HG03565 (cell line): ENCODE data around the gene STARD4.

Source experiments
- ATAC-seq: cut with Tn5 transposase; IDR thresholded peaks from one replicate; pipeline ENCODE4 v1.9.1; 2021; ENCODE audit warnings: mild to moderate bottlenecking, moderate library complexity; ENCODE audit not compliant: unreplicated experiment

Gene STARD4

GRCh38 chr5:111512375-111513130 is at the start of gene STARD4:
Gene STARD4, minus strand, starts transcription at chr5:111512535. Its CDS starts 5,102 bp downstream, at chr5:111507433.
- ATAC-seq, result peak; percentile 83

DNA sequence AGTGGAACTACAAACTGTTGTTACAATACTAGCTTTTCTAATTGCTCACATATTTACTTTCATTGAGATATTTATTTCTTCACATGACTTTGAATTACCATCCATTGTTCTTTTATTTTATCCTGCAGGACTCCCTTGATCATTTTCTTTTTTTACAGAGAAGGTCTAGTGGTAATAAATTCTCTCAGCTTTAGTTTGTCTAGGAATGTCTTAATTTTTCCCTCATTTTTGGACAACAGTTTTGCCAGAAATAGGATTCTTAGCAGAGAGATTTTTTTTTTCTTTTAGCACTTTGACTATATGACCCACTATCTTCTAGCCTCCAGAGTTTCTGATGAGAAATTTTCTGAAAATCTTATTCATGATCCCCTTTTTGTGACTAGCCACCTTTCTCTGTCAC is 47.3 kb upstream of the STARD4 start:
- no peak for ATAC-seq

- ATAC-seq, result no peak
These were observed 45.4 kb upstream of the STARD4 start for GRCh38 chr5:111557686-111558085.

- no peak for ATAC-seq
These were observed 44.8 kb upstream of the STARD4 start for GRCh38 chr5:111557111-111557510.

DNA sequence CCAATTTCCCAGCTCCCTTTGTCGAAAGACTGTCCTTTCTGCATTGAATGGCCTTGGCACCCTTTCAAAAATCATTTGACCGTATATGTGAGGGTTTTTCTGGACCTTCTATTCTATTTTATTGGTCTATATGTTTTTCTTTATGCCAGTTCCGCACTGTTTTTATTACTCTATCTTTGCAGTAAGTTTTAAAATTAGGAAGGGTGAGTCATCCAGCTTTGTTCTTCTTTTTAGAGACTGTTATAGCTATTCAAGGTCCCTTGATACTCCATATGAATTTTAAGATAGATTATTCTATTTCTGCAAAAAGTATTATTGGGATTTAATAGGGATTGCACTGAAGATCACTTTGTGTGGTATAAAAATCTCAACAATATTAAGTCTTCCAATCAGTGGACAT is 44.2 kb upstream of the STARD4 start:
- ATAC-seq, result no peak

DNA sequence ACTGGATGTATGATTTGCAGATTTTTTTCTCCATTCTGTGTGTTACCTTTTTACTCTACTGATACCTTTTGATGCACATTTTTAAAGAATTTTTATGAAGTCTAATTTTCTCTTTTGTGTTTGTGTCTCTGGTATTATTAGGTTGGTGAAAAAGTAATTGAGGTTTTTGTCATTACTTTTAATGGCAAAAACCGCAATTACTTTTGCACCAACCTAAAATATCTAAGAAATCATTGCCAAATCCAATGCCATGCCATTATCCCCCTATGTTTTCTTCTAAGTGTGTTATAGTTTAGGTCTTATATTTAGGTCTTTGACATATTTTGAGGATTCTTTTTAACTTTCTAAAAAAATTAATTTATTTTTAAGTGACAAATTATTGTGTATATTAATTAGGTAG is 43.4 kb upstream of the STARD4 start:
- ATAC-seq, result no peak

DNA sequence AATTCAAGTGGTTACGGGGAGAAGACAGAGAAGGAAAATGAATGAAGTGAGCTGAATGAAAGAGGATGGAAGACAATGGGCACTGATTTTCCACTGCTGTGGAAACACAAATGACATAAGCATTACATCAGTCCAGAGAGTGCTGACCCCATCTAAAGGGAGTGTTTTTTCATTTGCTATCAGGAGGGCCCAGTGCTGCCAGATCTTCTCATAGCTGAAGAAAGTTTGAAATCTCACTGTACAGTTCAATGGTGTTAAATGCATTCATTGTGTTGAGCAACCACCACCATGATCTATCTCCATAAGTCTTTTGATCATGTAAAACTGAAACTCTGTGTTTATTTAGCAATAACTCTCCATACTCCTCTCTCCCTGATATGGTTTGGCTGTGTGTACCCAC is 41.5 kb upstream of the STARD4 start:
- no peak for ATAC-seq

- no peak for ATAC-seq
These were observed 40.6 kb upstream of the STARD4 start for GRCh38 chr5:111552896-111553295.

GRCh38 chr5:111552492-111552891 is 40.2 kb upstream of the STARD4 start:
- no peak for ATAC-seq

DNA sequence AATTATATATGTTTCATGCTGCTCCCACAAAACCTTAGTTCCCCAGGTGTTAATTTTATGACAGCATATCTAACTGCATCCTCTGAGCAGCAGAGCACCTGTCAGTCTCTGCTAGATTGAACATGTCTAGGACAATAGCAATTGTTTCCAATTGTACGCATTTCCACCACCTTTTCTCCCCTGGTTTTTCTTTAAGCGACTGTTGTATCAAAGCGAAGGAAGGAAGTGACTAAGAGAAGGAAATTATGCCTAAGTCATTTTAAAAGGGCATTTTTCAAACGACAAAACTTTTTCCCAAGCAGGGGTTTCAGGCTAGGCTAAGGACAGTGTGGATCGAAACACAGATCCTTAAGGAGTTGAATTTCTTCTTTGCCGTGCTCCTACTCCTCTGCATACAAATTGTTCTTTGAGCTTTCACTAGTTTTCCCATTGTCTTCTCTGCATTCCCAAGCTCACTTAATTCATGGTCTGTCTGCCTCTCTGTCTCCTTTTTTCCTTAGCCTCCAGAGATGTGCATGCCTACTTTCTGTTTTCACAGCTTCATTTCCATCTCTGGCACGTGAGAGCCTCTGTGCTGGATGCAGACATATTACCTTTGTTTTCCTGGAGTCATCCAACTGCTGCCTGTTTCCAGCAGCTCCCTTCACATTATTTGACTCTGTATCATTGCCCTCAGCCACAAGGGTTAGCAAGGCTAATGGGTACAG is 39.4 kb upstream of the STARD4 start:
- ATAC-seq, result no peak

GRCh38 chr5:111551161-111551560 is 38.8 kb upstream of the STARD4 start:
- ATAC-seq, result no peak

DNA sequence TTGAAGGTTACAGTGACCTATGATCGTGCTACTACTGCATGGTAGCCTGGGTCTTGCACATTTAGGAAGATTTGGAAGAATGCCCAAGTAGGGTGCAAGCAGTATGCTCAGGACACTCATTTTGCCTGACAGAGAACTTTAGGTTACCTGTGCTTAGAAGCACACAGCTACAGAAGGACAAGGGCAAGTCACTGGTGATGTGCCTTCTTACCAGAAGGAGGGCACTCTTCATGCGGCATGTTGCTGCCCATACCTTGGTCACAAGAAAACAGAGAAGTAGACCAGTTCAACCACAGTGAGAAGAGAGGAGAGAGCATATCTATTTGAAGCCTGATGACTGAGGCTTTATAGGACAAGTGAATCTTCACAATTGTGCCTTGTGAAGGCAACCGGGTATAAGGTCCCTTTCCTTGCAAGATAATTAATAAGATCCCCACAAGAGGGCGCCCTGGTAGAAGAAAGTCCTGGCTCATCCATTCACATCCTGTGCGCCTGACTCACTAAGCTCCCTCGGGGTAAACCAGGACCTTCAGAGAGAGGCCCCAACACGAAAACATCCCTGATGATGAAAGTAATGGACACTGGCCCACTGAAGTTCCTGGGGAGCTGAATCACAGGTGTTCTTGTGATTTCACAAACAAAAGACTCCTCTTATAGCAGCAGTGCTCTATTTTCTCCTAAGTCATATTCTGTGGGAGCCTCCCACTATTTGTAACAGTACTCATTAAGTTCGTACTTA is 38.1 kb upstream of the STARD4 start:
- ATAC-seq, result peak; percentile 75

DNA sequence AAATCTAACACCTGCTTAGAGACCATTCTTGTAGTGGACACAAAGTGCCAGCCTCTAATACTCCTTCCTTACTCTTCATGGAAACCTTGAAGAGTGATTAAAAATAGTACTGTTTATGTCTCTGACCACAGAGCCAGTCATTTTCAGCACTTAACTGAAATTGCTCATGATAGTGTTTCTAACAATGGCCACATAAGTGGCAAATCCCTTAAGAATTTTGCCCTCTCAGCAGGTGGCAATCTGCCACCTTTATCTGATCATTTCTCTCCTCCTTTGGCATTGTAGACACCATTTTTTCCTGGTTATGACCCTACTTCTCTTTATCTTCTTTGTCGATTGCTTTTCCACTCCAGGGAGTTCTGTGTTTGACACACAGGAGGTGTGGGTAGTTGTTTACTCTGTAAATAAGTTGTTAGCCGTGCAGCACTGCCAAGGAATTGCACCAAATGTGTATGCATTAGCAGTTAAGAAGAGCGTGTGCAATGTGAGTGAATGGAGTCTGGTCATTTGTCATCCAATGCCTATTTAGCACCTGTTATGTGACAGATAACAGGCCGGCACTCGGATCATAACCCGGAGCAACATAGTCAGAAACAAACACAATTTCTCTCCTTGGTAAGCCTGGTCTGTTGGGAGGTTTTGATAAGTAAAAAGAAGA is 36.8 kb upstream of the STARD4 start:
- no peak for ATAC-seq

GRCh38 chr5:111548348-111548950 is 36.1 kb upstream of the STARD4 start:
- ATAC-seq, result no peak

DNA sequence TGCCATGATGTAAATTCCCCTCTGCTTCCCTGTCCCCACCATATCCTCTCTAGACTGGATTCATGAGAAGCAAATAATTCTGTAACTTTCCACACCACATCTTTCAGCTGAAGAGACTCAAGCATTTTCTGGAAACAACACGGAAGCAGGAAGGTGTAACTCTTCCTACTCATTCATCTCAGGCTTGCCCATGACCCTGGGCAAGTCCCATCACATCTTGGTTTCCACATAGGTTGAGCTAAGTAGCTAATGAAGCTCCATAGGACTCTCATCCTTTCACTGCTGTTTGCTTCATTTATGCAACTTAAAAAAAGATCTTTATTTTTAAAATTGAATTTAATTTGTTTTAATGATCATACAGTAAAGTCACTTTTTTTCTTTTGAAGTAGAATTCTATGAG is 32.7 kb upstream of the STARD4 start:
- no peak for ATAC-seq

GRCh38 chr5:111537141-111538024 is 25.0 kb upstream of the STARD4 start:
- ATAC-seq, result no peak

GRCh38 chr5:111535879-111536549 is 23.7 kb upstream of the STARD4 start:
- no peak for ATAC-seq

- ATAC-seq, result no peak
These were observed 20.7 kb upstream of the STARD4 start for GRCh38 chr5:111532886-111533582.

DNA sequence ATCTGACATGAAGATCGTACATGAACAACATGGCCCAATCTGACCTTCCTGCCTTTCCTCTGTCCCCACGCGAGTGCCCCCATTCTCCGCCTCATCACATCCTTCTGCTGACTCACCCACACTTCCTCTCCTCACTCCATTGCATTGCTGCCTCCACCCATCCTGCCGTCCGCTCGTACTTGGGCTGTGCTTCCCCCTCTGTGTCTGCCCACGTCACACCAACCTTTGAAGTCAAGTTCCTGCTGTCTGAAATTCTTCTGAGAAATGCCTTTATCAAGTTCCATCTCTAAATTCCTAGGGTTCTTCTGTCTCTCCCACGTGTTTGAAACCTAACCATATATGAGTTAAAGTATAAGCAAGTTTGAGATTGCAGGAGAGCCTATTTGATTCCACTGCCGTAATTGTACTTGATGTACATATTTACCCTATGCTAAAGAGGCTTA is 18.0 kb upstream of the STARD4 start:
- peak; percentile 84 for ATAC-seq
